ENCODE data around the gene BCKDHA.

Gene BCKDHA

DNA sequence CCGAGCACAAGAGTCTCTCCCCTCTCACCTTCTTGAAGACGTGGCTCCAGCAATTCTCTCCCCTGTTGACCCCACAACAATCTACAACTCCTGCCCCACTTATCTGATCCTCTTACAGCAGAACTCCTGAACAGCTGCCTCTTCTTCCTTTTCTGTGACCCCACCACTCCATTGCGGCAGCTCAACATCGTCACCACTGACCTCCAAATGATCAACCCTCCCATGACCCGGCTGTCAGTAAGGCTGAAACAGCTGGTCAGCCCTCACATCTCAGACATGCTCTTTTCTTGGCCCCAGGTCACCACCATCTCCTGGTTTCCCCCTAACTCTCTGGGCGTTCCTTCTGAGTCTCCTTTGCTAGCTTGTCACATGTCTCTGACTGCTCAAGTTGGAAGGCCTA lies 2.3 kb upstream of the BCKDHA start:
- Histone ChIP-seq H3K4me3 (no peak overlapping the region), H3K27ac (no peak overlapping the region)
- no peak for DNase-seq (ENCODE audit: low spot score)
- TF ChIP-seq, protein P1, sequence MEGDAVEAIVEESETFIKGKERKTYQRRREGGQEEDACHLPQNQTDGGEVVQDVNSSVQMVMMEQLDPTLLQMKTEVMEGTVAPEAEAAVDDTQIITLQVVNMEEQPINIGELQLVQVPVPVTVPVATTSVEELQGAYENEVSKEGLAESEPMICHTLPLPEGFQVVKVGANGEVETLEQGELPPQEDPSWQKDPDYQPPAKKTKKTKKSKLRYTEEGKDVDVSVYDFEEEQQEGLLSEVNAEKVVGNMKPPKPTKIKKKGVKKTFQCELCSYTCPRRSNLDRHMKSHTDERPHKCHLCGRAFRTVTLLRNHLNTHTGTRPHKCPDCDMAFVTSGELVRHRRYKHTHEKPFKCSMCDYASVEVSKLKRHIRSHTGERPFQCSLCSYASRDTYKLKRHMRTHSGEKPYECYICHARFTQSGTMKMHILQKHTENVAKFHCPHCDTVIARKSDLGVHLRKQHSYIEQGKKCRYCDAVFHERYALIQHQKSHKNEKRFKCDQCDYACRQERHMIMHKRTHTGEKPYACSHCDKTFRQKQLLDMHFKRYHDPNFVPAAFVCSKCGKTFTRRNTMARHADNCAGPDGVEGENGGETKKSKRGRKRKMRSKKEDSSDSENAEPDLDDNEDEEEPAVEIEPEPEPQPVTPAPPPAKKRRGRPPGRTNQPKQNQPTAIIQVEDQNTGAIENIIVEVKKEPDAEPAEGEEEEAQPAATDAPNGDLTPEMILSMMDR (IDR thresholded peaks at IDR 0.05): no peak

DNA sequence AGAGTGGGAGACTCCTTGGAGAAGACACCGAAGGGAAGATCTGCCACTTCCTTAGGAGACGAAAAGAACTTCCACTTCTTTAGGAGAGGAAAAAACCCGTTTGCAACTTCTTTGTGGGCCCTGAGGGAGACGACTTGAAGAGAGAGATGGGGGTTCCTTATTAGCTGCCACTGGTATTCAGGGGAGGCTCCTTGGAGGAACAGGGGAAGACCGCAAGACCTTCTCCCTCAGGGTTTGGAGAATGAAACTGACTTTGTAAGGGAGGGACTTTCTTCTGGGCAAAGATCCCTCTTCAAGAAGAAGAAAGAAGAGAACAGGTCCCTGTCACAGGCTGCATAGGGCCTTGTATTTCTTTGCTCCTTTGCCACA lies 416 bp downstream of the BCKDHA start:
- TF ChIP-seq, protein P1 (IDR thresholded peaks at IDR 0.05): no peak
- Histone ChIP-seq H3K4me3 (peak overlapping the region; percentile 79), H3K27ac (peak overlapping the region; percentile 72 to 80)
- DNase-seq (ENCODE audit: low spot score): no peak

DNA sequence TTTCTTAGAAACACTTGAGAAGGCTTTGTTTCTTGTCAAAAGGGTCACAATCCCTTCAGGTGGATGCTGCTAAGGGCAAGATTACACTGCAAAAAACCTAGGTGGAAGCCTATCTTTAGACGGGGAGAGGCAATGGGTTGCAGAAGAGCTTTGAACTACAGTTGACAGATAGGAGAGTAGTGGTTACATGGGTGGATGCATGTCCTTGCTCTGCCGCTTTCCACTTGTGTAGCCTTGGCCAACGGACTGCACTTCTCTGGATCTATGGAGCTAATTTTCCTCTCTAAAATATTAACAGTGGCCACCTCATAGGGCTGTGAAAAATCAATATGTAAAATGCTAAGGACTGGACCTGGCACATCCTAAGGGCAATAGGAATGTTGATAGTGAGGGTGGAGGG lies 980 bp downstream of the BCKDHA start:
- H3K4me3 ChIP-seq: peak overlapping the region; percentile 79
- DNase-seq (ENCODE audit: low spot score): no peak
- H3K27ac ChIP-seq: no peak overlapping the region
- TF ChIP-seq, protein P1 (IDR thresholded peaks at IDR 0.05): no peak

DNA sequence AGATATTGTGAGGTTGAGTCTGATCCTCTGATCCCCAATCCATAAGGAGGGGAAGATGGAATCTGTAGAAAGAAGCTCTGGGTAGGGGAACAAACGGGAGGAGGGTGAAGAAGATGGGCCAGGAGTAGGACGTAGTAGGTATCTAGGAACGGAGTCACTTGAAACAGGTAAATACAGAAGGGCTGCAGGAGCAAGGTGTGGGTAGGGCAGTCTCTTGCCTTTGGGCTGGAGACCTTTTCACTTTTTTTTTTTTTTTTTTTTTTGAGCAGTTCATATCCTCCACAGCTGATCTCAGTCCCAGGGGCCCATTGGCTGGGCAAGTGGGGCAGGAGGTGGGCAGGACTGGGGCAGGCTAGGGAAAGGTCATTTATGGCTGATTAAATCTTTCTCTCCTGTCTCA lies 1.5 kb downstream of the BCKDHA start:
- Histone ChIP-seq H3K4me3 (peak overlapping the region; percentile 79), H3K27ac (no peak overlapping the region)
- no peak for DNase-seq (ENCODE audit: low spot score)
- TF ChIP-seq, protein P1 (IDR thresholded peaks at IDR 0.05): no peak

DNA sequence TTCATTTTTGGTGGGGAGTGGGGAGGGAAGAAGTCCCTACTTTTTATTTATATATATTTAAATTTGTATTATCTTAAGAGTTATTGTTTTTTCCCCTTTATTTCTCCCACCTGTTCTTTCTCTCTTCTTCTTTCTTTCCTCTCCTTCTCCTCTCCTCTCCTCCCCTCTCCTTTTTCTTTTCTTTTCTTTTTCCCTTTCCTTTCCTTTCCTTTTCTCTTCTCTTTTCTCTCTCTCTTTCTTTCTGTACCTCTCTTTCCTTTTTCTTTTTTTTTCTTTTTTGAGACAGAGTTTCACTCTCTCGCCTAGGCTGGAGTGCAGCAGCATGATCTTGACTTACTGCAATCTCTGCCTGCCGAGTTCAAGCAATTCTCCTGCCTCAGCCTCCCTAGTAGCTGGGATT lies 1.9 kb downstream of the BCKDHA start:
- no peak overlapping the region for H3K27ac ChIP-seq
- TF ChIP-seq, protein P1 (IDR thresholded peaks at IDR 0.05): no peak
- DNase-seq (ENCODE audit: low spot score): no peak
- no peak overlapping the region for H3K4me3 ChIP-seq

DNA sequence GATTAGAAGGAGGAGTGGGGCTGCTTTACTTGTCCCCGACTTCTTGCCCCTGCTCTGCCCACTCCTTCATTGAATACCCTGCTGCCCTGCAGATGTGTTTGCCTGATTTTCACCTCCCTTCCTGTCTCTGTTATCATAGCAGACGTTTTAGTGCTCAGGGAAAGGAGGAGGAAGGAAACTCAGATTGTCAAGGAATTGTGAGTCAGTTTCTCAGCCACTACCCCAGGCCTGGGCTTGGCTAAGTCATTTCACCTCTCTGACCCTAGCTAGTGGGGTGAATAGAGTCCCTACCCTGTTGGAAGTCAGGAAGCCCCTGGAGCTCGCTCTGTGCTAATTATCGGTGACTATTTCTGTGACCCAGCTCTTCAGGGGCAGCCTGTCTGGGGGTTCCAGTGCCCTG lies 3.9 kb downstream of the BCKDHA start:
- no peak for DNase-seq (ENCODE audit: low spot score)
- Histone ChIP-seq H3K27ac (no peak overlapping the region), H3K4me3 (no peak overlapping the region)
- TF ChIP-seq, protein P1 (IDR thresholded peaks at IDR 0.05): no peak

DNA sequence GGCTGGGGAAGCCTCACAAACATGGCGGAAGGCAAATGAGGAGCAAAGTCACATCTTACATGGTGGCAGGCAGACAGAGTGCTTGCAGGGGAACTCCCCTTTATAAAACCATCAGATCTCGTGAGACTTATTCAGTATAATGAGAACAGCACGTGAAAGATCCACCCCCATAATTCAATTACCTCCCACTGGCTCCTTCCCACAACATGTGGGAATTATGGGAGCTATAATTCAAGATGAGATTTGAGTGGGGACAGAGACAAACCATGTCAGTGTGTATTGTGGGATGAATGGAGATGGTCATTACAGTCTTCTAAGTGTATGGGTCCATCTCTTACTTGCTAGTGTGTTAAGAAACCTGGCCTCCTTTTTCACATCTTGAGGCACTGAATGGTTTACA lies 4.4 kb downstream of the BCKDHA start:
- no peak for DNase-seq (ENCODE audit: low spot score)
- Histone ChIP-seq H3K27ac (no peak overlapping the region), H3K4me3 (no peak overlapping the region)
- TF ChIP-seq, protein P1 (IDR thresholded peaks at IDR 0.05): no peak

All from coronary artery (tissue), 2 donors.